Measurements from ENCODE around the gene MTMR8.

MTMR8 gene

DNA sequence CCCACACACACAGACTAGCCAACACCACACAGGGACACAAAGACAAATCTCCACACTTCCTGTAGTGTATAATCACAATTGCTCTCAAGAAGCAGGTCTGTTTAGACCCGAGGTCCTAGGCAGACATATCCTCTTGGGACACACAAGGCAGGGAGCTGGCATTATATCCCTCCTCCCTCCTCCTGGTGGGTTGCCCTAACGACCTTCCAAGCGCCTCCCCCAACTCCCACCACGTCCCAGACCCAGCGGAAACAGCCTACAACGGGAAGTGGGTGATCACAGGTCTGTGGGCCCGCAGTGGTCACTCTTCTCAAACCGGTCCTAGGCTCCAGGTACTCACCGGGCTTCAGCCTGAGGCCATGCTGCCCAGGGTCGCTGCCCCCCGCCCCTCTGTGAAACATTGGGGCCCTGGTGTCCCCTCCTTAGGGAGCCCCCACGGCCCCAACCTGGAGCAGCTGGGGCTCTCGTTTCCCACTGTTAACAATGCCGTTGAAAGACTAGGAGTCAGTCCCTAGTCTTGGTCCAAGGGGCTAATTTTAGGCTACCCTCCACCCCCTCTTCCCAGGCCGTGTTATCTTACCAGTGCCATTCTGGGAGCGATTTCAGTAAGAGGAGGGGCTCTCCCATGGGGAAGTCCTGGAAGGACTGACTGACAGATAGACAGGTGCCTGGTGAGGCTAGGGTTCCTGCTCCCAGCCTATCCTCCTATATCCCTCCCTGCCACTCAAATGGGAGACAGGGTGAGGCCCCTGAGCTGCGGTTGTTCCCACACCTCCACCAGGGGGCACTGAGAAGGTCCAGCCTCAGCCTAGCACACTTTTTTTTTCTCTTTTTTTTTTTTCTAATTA lies 164.9 kb downstream of the MTMR8 start, which contains the start of gene ASB12:
TSS of gene ASB12 (minus strand) at position 485 of the 848 bp plus-strand sequence. CDS start 4,957 bp downstream, outside the sequence.
- TF ChIP-seq, protein P1, sequence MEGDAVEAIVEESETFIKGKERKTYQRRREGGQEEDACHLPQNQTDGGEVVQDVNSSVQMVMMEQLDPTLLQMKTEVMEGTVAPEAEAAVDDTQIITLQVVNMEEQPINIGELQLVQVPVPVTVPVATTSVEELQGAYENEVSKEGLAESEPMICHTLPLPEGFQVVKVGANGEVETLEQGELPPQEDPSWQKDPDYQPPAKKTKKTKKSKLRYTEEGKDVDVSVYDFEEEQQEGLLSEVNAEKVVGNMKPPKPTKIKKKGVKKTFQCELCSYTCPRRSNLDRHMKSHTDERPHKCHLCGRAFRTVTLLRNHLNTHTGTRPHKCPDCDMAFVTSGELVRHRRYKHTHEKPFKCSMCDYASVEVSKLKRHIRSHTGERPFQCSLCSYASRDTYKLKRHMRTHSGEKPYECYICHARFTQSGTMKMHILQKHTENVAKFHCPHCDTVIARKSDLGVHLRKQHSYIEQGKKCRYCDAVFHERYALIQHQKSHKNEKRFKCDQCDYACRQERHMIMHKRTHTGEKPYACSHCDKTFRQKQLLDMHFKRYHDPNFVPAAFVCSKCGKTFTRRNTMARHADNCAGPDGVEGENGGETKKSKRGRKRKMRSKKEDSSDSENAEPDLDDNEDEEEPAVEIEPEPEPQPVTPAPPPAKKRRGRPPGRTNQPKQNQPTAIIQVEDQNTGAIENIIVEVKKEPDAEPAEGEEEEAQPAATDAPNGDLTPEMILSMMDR (IDR thresholded peaks at IDR 0.05; ENCODE audit: low read depth, low read length), result no peak
- in situ Hi-C loops (cut with HindIII; ENCODE audit: low sequenced_read_pairs), result no loop called here
- DNase-seq (ENCODE audit: low read depth, low spot score), result no peak
- no peak within 1 kb of the TSS for H3K4me3 ChIP-seq (ENCODE audit: low read depth, low read length)

DNA sequence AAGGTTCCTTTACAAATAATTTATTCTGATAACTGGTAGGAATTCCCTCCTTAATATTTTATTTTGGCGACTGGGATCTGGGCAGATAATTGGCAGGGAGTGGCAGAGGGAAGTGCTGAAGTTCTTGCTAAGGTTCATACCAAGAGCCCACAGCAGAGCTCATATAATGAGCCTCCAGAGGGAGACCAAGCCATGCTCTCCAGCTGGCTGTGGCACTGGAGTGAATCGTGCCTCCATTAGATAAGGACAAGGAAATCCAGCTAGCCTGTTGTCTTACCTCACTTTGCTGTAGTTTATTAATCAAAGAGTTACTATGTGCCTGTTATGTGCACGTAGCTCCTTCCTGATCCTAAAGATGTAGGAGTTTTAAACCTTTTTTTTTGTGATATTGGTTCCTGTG lies 166.1 kb downstream of the MTMR8 start:
- TF ChIP-seq, protein P1 (IDR thresholded peaks at IDR 0.05; ENCODE audit: low read depth, low read length), result no peak
- in situ Hi-C loops (cut with HindIII; ENCODE audit: low sequenced_read_pairs), result no loop called here
- no peak for DNase-seq (ENCODE audit: low read depth, low spot score)

More for the DNA sequence above, 166.1 kb downstream of the MTMR8 start:
- H3K4me3 ChIP-seq (ENCODE audit: low read depth, low read length), result no peak overlapping the region

Measured in astrocyte of the spinal cord (primary cell).